Left ventricle myocardium inferior (tissue), 1 donor: ENCODE results near the gene SNRPD1. TPM values are rescaled to one million over a fixed set of nuclear protein-coding genes. Genes with fewer than 3 reads are reported as not detected.
"Not testable (repeated sequence)": the region's sequence is repeated elsewhere in the genome, so short reads cannot be mapped to it uniquely, and the experiment has no call there.

Source experiments
- DNase-seq: peaks from one replicate; pipeline ENCODE4 v3.0.0-alpha.2; 2020
- H3K27ac ChIP-seq: fragments of 200-600 bp; replicated peaks from 2 replicates; pipeline ENCODE4 v1.8.0; 2021
- H3K27me3 ChIP-seq: fragments of 200-600 bp; 2 replicates; pipeline ENCODE4 v1.8.0; 2021; ENCODE audit warnings: low read depth
- H3K36me3 ChIP-seq: fragments of 200-600 bp; 2 replicates; pipeline ENCODE4 v1.8.0; 2021
- H3K4me1 ChIP-seq: fragments of 200-600 bp; 2 replicates; pipeline ENCODE4 v1.8.0; 2021
- H3K4me3 ChIP-seq: fragments of 200-600 bp; 2 replicates; pipeline ENCODE4 v1.8.0; 2021; ENCODE audit warnings: mild to moderate bottlenecking, moderate library complexity
- H3K9me3 ChIP-seq: fragments of 200-600 bp; replicated peaks from 2 replicates; pipeline ENCODE4 v1.8.0; 2021
- intact Hi-C: fragments of 100-400 bp; cut with micrococcal nuclease; formaldehyde crosslinking; loops from one replicate; pipeline ENCODE4 v1.11.0; 2022
- total RNA-seq: library from RNA; stranded (reverse); fragmentation: NEBNext Ultra II Directional; extraction: Animal tissue kit (Norgen Biotek cat#: 25700); gene quantifications from one replicate; pipeline ENCODE4 v1.2.1, GENCODE V29; 2021
- TF ChIP-seq, protein P1 (sequence below): fragments of 200-600 bp; IDR thresholded peaks from 2 replicates; pipeline ENCODE4 v1.8.0; 2021; ENCODE audit warnings: antibody characterized with exemption, mild to moderate bottlenecking, borderline replicate concordance
- donor health status: DM: no; HTN: yes; CAD: no; lungs with severe emphysema.

The SNRPD1 gene
- total RNA-seq, 1 donor from 2014 or later: 23.9 TPM

DNA sequence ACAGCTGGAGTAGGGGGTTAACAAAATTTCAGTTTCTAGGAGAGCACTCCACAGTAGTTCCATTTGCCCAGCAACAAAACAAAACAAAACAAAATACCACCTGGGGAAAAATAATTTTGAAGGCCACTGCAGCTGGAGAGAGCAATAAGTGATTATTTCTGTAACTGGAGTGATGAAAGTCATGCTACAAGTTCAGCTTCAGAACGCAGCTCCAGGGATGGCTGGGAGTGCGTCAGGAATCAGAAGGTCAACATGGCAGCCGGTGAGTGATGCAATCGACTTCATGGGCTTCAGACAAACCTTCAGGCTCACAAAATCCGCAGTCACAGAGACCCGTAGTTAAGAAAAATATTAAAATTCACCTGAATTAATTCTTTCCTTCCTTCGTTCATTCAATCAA is 51.5 kb downstream of the SNRPD1 start:
- Histone ChIP-seq H3K27me3 (no peaks in the 10 kb centered on the region), H3K36me3 (no peaks in the 10 kb centered on the region), H3K4me3 (no peak overlapping the region), H3K9me3 (no peaks in the 10 kb centered on the region), H3K27ac (no peak overlapping the region), H3K4me1 (no peaks in the 10 kb centered on the region)
- intact Hi-C loops: no loop called here
- DNase-seq: no peak
- TF ChIP-seq, protein P1, sequence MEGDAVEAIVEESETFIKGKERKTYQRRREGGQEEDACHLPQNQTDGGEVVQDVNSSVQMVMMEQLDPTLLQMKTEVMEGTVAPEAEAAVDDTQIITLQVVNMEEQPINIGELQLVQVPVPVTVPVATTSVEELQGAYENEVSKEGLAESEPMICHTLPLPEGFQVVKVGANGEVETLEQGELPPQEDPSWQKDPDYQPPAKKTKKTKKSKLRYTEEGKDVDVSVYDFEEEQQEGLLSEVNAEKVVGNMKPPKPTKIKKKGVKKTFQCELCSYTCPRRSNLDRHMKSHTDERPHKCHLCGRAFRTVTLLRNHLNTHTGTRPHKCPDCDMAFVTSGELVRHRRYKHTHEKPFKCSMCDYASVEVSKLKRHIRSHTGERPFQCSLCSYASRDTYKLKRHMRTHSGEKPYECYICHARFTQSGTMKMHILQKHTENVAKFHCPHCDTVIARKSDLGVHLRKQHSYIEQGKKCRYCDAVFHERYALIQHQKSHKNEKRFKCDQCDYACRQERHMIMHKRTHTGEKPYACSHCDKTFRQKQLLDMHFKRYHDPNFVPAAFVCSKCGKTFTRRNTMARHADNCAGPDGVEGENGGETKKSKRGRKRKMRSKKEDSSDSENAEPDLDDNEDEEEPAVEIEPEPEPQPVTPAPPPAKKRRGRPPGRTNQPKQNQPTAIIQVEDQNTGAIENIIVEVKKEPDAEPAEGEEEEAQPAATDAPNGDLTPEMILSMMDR: no peak

DNA sequence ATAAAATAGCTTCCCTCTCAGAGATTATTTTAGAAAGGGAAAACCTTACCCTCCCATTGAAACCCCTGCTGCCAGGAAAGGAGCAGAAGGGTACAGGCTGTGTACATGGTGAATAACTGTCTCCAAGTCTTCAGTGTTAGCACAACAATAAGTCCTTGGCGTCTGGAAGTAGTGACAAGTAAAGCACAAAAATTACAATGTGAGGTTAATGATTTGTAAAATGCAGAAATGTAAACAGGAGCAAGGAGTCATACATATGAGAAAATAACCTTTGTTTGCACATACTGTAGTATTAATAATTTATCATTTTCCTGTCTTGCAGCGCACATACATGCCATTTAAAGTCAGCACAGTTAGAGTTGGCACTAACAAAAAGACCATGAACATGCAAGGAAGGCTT is 52.0 kb downstream of the SNRPD1 start:
- Histone ChIP-seq H3K9me3 (no peaks in the 10 kb centered on the region), H3K36me3 (no peaks in the 10 kb centered on the region), H3K4me1 (no peaks in the 10 kb centered on the region), H3K27me3 (no peaks in the 10 kb centered on the region), H3K4me3 (no peak overlapping the region), H3K27ac (no peak overlapping the region)
- intact Hi-C loops: no loop called here
- DNase-seq: no peak
- TF ChIP-seq, protein P1: no peak

DNA sequence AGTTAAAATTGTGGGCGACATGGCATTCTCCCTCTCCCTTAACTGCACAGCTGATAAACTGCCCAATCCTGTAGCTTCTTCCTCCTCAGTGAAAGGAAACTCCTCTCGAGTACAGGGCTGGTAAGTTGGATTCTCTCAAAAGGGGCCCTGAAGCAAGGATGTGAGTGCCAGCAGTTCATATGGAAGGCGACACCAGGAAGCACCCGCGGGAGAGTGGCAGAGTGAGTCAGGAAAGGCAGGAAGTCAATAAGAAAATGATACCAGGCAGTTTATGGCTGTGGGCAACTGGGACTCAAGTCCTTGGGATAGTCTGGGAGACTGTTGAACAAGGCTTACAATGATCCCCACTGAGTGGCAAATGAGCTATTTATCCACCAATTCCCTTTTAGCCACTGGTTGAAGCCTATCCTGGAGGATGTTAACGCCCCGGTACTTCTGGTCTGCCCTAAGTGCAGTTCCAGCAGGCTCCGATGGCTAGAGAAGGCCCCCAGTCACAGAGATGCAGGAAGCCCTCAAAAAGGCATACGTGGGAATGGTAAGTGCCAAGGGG is 57.7 kb downstream of the SNRPD1 start:
- intact Hi-C loops: no loop called here
- TF ChIP-seq, protein P1: no peak
- no peaks in the 10 kb centered on the region for H3K9me3 ChIP-seq
- H3K27me3 ChIP-seq: no peaks in the 10 kb centered on the region
- no peak for DNase-seq
- peaks cover 9% of the 10 kb centered on the region for H3K4me1 ChIP-seq
- no peak overlapping the region for H3K4me3 ChIP-seq
- no peaks in the 10 kb centered on the region for H3K36me3 ChIP-seq
- no peak overlapping the region for H3K27ac ChIP-seq

DNA sequence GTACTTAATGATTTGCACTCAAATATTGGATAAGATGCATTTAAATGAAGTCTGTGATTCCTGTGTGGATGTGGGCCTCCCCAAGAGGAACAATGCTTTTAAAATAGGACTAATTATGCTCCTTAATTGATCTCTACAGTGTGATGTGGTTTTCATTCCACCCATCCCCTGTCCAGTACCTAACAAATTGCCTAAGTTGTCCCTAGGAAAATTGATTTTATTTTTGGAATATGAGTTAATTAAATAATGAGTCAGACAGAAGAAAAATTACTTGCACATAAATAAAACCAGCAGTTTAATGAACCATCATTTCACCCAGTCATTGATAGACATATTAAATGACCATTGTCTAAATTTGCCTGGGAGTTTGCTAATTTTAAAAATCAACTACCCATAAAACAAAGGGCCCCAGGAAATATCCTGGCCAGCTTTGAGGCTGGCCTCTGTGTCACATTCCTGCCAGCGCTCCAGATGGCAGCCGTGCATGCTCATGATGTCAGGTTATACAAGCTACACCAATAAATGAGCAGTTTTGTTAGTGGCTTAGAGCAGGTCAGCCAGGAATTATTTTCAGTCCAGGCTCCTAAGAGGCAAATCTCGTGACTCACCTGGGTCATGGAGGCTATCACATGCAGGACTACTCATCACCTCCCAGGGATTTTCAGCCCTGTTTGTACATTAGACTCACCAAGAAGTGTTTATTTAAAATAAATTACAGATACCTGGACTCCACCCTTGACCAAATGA is 60.6 kb downstream of the SNRPD1 start:
- TF ChIP-seq, protein P1: no peak
- H3K9me3 ChIP-seq: no peaks in the 10 kb centered on the region
- H3K4me1 ChIP-seq: peaks cover 9% of the 10 kb centered on the region
- peak; percentile 30 for DNase-seq
- H3K4me3 ChIP-seq: no peak overlapping the region
- H3K27ac ChIP-seq: peak overlapping the region; percentile 74
- H3K36me3 ChIP-seq: no peaks in the 10 kb centered on the region
- intact Hi-C loops: no loop called here
- H3K27me3 ChIP-seq: no peaks in the 10 kb centered on the region

DNA sequence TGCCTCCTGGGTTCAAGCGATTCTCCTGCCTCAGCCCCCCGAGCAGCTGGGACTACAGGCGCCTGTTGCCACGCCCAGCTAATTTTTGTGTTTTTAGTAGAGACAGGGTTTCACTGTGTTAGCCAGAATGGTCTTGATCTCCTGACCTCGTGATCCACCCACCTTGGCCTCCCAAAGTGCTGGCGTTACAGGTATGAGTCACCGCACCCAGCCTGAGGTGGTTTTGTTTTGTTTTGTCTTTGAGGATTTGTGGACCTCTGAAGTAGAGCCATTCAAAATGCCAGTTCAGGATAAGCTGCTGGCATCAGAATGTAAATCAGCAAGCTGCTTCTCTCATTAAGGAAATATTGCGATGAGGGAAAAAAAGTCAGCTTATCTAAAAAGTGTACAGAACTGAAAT is 63.2 kb downstream of the SNRPD1 start:
- H3K9me3 ChIP-seq, H3K27me3 ChIP-seq, H3K36me3 ChIP-seq, H3K27ac ChIP-seq, intact Hi-C loops, H3K4me3 ChIP-seq, DNase-seq, H3K4me1 ChIP-seq: not testable (repeated sequence)

DNA sequence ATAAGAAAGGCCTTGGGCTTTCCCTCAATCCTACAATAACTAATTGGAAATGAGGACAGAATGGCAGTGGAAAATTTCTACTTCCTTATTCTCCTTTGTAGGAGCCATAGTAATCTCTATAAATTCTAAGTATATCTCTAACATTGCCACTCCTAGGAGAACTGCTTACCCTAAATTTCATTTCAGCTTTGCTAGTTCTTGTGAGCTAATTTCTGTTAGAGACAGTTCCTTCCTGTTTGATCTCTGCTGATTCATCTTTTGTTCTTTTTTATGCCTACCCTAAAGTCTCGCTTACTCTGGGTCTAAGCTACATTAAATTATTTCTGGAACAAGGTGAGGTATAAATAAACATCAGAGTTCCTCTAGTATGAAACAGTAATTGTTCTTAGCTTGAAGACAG is 66.7 kb downstream of the SNRPD1 start:
- intact Hi-C loops: no loop called here
- H3K27ac ChIP-seq: no peak overlapping the region

More for the DNA sequence above, 66.7 kb downstream of the SNRPD1 start:
- H3K36me3 ChIP-seq: no peaks in the 10 kb centered on the region
- TF ChIP-seq, protein P1: no peak
- no peak overlapping the region for H3K4me3 ChIP-seq
- no peaks in the 10 kb centered on the region for H3K27me3 ChIP-seq
- no peak for DNase-seq
- peaks cover 14% of the 10 kb centered on the region for H3K4me1 ChIP-seq
- H3K9me3 ChIP-seq: no peaks in the 10 kb centered on the region
